CD1c-positive myeloid dendritic cell (primary cell): ENCODE measurements around the gene RPGRIP1L.
"Not testable (repeated sequence)": the region's sequence is repeated elsewhere in the genome, so short reads cannot be mapped to it uniquely, and the experiment has no call there.

Experiments
- DNase-seq: peaks from one replicate; pipeline ENCODE4 v3.0.0-alpha.2; 2016; ENCODE audit errors: extremely low spot score

The RPGRIP1L gene

DNA sequence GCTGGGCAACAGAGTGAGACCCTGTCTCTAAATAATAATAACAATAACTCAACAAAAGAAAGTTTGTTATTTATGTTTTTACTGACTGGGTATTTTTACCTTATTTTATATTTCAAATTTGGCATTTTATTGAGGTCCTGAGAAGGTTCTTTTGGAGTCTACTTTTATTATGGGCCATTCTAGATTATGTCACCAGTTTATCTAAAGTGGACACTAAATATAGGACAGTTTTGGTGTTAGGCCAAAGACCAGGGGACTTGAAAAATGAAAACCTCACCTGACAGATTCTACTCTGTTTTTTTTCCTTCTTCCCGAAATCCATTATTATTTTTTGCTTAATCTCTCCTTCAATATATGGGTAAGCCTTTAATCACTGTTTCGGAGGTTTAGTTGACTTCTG, 8.4 kb upstream of the RPGRIP1L start:
- no peak for DNase-seq

GRCh38 chr16:53711390-53711789, 7.7 kb upstream of the RPGRIP1L start:
- DNase-seq = no peak

DNA sequence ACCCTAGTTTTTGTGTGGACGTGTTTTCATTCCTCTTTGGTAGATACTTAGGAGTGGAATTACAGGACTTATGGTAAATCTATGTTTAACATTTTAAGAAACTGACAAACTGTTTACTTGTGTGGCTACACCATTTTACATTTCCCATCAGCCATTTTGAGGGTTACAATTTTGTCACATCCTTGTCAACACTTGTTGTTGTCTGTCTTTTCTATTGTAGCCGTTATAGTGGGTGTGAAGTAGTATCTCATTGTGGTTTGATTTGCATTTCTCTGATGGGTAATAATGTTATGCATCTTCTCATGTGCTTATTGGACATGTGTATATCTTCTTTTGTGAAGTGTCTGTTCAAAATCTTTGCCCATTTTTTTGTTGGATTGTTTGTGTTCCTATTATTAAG, 4.8 kb upstream of the RPGRIP1L start:
- DNase-seq = no peak

DNA sequence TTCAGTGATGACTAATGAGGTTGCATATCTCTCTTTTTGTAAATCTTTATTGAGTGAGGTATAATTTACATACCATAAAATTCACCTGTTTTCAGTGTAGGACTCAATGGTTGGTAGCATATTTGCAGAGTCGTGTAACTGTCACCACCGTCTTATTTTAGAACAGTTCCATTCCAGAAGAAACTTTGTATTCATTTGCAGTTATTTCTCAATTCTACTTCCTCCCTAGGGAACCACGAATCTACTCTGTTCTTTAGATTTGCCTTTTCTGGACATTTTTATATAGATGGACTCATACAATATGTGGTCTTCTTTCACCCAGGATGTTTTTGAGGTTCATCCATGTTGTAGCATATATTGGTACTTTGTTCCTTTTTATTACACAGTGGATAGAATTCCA, 4.0 kb upstream of the RPGRIP1L start:
- no peak for DNase-seq

DNA sequence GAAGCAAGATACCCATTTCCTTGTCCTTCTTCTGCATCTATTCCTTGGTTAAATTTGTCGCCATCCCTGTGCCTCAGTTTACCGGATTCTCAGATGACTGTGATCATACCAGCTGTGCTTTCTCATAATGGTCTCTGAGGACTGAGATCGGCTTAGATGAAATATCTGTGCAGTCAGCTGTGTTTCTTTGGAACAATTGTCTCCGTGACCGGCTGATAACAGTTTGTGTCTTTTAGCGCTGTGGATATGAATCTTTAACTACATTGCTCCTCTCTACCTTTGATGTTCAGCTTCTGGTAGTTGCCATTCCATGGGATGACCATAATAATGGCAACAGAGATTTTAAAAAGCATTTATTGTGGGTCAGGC, 770 bp upstream of the RPGRIP1L start:
- no peak for DNase-seq

- DNase-seq = not testable (repeated sequence)
Measured at GRCh38 chr16:53698271-53698670, 5.4 kb downstream of the RPGRIP1L start.

GRCh38 chr16:53695070-53695469, 8.6 kb downstream of the RPGRIP1L start:
- no peak for DNase-seq

DNA sequence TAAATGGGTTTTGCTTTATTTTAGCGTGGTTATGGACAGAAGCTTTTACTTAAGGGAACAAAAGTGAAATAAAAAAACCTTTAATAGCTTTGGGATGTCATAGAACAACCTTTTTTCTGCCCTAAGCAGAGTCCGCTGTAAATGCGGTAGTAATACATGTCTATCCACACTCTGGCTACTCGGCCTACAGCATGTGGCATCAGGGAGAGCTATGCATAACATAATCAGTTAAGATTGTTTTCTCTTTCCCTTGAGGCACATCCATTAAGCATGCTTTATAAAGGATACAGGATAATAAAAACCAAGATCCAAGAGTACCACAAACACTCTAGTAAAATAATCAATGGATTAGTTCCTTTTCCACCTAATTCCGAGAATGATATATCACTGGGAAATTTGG, 10.3 kb downstream of the RPGRIP1L start:
- DNase-seq = no peak

DNA sequence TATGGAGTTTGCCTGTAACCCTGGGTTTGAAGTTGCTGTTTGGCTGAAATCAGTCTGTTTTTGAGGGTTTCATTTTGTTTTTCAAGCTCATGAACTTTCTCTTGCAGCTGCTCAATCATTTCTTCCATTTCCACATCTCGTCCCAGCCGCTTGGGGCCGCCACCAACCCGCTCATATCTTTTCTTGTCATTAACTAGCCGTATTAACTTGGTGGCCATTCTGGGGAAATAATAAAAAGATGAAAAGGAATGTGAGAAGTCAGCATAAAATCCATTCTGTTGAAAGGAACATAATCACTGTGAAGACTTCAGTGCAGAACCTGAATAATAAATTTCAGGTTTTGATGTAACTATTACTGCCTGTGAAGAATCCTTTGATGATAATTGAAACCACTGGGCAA, 11.5 kb downstream of the RPGRIP1L start:
- no peak for DNase-seq

GRCh38 chr16:53690771-53691170, 12.9 kb downstream of the RPGRIP1L start:
- no peak for DNase-seq

DNA sequence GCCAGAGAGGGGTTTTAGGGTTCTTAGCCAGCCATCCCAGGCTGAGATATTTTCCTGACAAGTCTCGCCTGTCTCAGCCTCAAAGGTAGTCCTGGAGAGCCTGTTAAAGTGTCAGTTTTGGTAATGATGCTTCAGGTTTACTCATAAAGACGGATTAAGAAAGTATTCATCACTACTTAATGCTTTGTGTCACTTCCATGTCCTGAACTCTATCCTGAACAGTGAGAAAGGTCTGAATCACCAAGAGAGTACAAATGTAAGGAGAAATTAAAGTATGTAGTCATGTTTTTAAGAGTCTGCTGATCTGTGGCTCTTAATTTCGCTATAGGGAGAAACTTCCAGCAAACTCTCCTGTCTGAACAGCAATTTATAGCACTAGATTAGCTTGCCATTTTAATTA, 14.0 kb downstream of the RPGRIP1L start:
- DNase-seq = no peak

GRCh38 chr16:53686710-53687109, 16.9 kb downstream of the RPGRIP1L start:
- DNase-seq = no peak

DNA sequence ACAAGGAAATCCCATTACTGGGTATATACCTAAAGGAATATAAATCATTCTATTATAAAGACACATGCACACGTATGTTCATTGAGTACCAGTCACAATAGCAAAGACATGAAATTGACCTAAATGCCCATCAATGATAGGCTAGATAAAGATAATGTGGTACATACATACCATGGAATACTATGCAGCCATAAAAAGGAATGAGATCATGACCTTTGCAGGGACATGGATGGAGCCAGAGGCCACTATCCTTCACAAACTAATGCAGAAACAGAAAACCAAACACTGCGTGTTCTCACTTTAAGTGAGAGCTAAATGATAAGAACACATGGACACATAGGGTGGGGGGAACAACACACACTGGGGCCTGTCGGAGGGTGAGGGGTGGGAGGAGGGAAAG, 18.3 kb downstream of the RPGRIP1L start:
- DNase-seq = not testable (repeated sequence)

DNA sequence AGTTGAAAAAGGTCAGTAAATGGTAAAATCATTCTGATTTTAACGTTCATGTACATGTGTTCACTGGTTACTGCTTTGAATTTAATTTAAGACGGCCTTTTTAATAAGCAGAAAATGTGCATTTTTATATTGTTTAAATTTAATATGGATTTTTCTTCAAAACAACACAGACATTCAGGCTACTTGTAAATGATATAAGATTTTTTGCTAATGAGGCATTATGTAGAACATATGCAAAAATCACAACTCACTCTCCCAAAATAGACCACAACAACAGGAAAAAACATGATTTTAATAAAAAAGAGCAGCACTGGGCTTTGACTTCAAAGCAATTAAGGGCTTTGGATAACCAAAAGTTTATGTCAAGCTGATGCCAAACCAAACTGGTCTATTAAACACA, 22.3 kb downstream of the RPGRIP1L start:
- DNase-seq = no peak

- DNase-seq = no peak
Measured at GRCh38 chr16:53680756-53681155, 22.9 kb downstream of the RPGRIP1L start.

- DNase-seq = no peak
Measured at GRCh38 chr16:53678756-53679343, 24.8 kb downstream of the RPGRIP1L start.

DNA sequence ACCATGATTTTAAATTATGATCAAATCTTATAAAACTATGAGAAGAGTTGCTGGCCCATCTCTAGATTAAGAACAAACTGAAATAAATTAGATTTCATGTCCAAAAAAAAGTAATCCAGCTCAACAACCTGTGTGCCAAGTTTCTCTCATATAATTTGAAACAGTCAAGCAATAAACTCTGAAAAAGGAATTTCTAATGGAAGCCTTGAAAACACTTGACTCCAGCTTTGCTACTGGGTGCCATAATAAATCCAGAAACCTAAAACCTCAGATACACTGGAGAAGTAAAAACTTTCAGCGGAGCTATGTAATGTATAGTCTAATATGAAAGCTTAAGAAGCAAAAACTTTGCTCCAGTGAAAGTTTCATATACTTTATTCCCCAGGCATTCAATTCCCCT, 25.5 kb downstream of the RPGRIP1L start:
- no peak for DNase-seq

GRCh38 chr16:53673189-53673588, 30.5 kb downstream of the RPGRIP1L start:
- no peak for DNase-seq

DNA sequence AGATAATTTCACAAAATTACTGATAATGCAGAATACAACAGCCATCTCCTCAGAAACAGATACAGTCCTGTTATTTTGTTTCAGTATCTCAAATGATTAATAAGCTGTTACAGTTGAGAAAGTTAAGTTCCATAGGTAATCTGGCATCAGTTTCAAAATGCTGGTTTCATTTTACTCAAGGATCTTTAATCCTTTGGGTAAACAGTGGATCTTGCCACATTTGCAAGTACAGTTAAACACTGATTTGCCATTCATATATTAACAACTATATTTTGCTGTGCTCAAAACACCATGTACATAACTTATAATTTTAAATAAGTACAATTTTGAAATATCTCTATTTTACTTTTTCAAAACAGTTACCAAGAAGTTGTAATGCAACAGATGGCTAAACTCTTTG, 31.2 kb downstream of the RPGRIP1L start:
- DNase-seq = no peak

DNA sequence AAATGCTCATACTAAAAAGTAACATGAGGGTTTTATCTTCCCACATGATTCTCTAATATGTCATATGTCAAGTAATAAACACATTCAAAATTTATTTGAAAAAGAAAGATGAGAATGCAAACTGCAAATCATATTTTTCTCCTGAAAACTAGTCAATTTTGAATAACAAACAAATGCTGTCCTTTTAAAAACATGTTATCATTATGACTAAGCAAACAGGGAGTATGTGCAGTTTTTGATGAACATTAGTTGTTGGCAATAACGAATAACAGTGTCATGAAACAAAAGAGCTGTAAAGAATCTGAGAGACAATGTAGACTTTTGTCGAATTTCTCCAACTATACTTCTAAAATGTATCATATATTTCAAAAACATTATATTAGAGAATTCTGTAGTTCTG, 34.8 kb downstream of the RPGRIP1L start:
- DNase-seq = no peak

GRCh38 chr16:53666786-53667415, 36.8 kb downstream of the RPGRIP1L start:
- DNase-seq = no peak

- DNase-seq = no peak
Measured at GRCh38 chr16:53664724-53665345, 38.8 kb downstream of the RPGRIP1L start.

DNA sequence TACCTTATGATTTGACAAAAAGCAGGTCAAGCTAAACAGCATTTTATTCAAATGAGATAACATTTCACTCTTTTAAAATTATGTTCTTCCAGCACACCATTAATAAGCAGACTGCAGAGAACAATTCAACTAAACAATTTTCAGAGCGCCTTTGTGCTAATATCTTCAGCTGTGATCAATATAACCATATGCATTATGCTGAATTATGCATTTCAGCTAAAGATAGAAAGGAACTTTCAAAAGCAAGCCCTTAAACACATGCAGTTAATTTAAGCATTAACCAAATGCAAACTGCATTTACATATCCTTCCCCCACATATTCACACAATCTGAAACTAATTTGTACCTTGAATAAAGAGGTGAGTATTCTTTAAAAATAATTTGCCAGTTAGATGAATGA, 41.6 kb downstream of the RPGRIP1L start:
- no peak for DNase-seq

DNA sequence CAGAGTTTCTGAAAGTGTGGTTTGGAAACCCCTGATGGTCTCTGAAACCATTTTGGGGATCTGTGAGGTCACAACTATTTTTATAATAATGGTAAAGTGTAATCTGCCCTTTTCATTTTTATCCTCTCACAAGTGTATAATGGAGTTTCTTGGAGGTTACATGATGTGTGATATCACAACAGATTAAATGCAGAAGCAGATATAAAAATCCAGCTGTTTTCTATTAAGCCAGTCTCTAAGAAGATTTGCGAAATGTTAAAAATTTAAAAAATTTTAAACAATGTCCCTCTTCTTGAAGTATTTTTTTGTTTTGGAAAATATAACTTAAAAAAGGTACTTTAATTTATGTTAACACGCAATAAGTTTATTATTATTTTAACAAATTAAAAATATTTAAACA, 48.7 kb downstream of the RPGRIP1L start:
- no peak for DNase-seq
